HG03558 (cell line): ENCODE data around the gene ST7.

Source experiments
- ATAC-seq: cut with Tn5 transposase; IDR thresholded peaks from one replicate; pipeline ENCODE4 v1.9.1; 2021; ENCODE audit warnings: moderate number of reproducible peaks; ENCODE audit not compliant: unreplicated experiment; ENCODE audit errors: extremely low read depth

Gene ST7

GRCh38 chr7:117203205-117203604, 249.9 kb downstream of the ST7 start:
- no peak for ATAC-seq

GRCh38 chr7:117205873-117206272, 252.6 kb downstream of the ST7 start:
- no peak for ATAC-seq

- no peak for ATAC-seq
These were observed 255.0 kb downstream of the ST7 start for GRCh38 chr7:117208257-117208656.

- ATAC-seq = no peak
These were observed 257.1 kb downstream of the ST7 start for GRCh38 chr7:117210397-117210796.

GRCh38 chr7:117210908-117211307, 257.6 kb downstream of the ST7 start:
- no peak for ATAC-seq

- no peak for ATAC-seq
These were observed 258.3 kb downstream of the ST7 start for GRCh38 chr7:117211614-117212013.

- ATAC-seq = peak; percentile 84
These were observed 259.9 kb downstream of the ST7 start for GRCh38 chr7:117212969-117213877.

GRCh38 chr7:117216010-117216409, 262.7 kb downstream of the ST7 start:
- no peak for ATAC-seq

GRCh38 chr7:117216436-117217069, 263.3 kb downstream of the ST7 start:
- ATAC-seq = no peak

GRCh38 chr7:117217106-117218035, 264.1 kb downstream of the ST7 start:
- ATAC-seq = no peak

- ATAC-seq = no peak
These were observed 265.4 kb downstream of the ST7 start for GRCh38 chr7:117218700-117219099.

- no peak for ATAC-seq
These were observed 266.2 kb downstream of the ST7 start for GRCh38 chr7:117219485-117219884.

- ATAC-seq = no peak
These were observed 267.5 kb downstream of the ST7 start for GRCh38 chr7:117220836-117221235.

- no peak for ATAC-seq
These were observed 272.2 kb downstream of the ST7 start for GRCh38 chr7:117225536-117225935.

GRCh38 chr7:117227091-117227490, 273.8 kb downstream of the ST7 start:
- ATAC-seq = no peak

GRCh38 chr7:117229350-117229749, 276.0 kb downstream of the ST7 start:
- ATAC-seq = no peak

- peak; percentile 44 for ATAC-seq
These were observed 277.2 kb downstream of the ST7 start for GRCh38 chr7:117230276-117231046.

- no peak for ATAC-seq
These were observed 277.7 kb downstream of the ST7 start for GRCh38 chr7:117231047-117231359.

- no peak for ATAC-seq
These were observed 284.3 kb downstream of the ST7 start for GRCh38 chr7:117237646-117238045.

GRCh38 chr7:117238472-117238871, 285.2 kb downstream of the ST7 start:
- no peak for ATAC-seq
